AG04450 (cell line): Measurements from ENCODE around the gene FAM167B. TPM values are rescaled to one million over a fixed set of nuclear protein-coding genes. Genes with fewer than 3 reads are reported as not detected.
A peak's percentile ranks its signal among the peaks of the same experiment; 100 is the strongest.

Experiments used
- CTCF ChIA-PET: fragments of 300-600, 350-600 bp; formaldehyde crosslinking; extraction: SDS; loops from one replicate; lab custom pipeline; 2022; ENCODE audit warnings: antibody characterized with exemption, inconsistent platforms; lab: Charles Lee
- POLR2A ChIA-PET: fragments of 350-600 bp; formaldehyde crosslinking; extraction: SDS; loops from one replicate; lab custom pipeline; 2021; ENCODE audit warnings: antibody characterized with exemption, inconsistent platforms; lab: Yijun Ruan, JAX
- DNase-seq: peaks from one replicate; pipeline ENCODE4 v3.0.0-alpha.2; 2011; ENCODE audit warnings: low read depth, low spot score
- H3K27ac ChIP-seq: one replicate; pipeline ENCODE4 v1.5.1; 2012; ENCODE audit warnings: low read depth, low read length, control low read depth
- H3K27me3 ChIP-seq: one replicate; pipeline ENCODE4 v1.6.0; 2012; ENCODE audit warnings: low read length; ENCODE audit not compliant: control insufficient read depth, insufficient read depth
- H3K4me3 ChIP-seq: 2 replicates; pipeline ENCODE4 v1.5.1; 2011; ENCODE audit warnings: mild to moderate bottlenecking, low read depth, low read length, control low read depth
- H3K9me3 ChIP-seq: 2 replicates; pipeline ENCODE4 v1.5.1; 2012; ENCODE audit warnings: low read length; ENCODE audit not compliant: control insufficient read depth, insufficient read depth
- polyA plus RNA-seq: library from polyadenylated mRNA; depleted of rRNA; stranded (reverse); fragments of >200 nt; gene quantifications from 2 replicates; pipeline ENCODE4 v1.2.3, GENCODE V29; 2011
- TF ChIP-seq, protein P1 (sequence below): IDR thresholded peaks from 2 replicates; pipeline ENCODE4 v1.5.1; 2011; ENCODE audit warnings: low read depth, low read length, control low read depth, inconsistent platforms

Gene FAM167B
- polyA plus RNA-seq, 1 experiment: 0.43 TPM

- Histone ChIP-seq H3K4me3 (no peak overlapping the region), H3K27me3 (no peaks in the 10 kb centered on the region), H3K9me3 (no peaks in the 10 kb centered on the region), H3K27ac (no peak overlapping the region)
- CTCF ChIA-PET: no interaction called here
- no peak for DNase-seq
- TF ChIP-seq, protein P1, sequence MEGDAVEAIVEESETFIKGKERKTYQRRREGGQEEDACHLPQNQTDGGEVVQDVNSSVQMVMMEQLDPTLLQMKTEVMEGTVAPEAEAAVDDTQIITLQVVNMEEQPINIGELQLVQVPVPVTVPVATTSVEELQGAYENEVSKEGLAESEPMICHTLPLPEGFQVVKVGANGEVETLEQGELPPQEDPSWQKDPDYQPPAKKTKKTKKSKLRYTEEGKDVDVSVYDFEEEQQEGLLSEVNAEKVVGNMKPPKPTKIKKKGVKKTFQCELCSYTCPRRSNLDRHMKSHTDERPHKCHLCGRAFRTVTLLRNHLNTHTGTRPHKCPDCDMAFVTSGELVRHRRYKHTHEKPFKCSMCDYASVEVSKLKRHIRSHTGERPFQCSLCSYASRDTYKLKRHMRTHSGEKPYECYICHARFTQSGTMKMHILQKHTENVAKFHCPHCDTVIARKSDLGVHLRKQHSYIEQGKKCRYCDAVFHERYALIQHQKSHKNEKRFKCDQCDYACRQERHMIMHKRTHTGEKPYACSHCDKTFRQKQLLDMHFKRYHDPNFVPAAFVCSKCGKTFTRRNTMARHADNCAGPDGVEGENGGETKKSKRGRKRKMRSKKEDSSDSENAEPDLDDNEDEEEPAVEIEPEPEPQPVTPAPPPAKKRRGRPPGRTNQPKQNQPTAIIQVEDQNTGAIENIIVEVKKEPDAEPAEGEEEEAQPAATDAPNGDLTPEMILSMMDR: no peak
- POLR2A ChIA-PET: interaction anchor here (0.6 kb wide), 1 partner anchor 32 kb away, joined by 3 read pairs; no protein-coding TSS in a partner anchor
Measured at GRCh38 chr1:32285658-32286057, 38.6 kb downstream of the FAM167B start.

GRCh38 chr1:32286763-32287162 lies 39.7 kb downstream of the FAM167B start:
- ChIA-PET POLR2A (no interaction called here), CTCF (interaction anchor here (0.7 kb wide), 1 partner anchor 590 kb away, joined by 3 read pairs; no protein-coding TSS in a partner anchor)
- DNase-seq: no peak

DNA sequence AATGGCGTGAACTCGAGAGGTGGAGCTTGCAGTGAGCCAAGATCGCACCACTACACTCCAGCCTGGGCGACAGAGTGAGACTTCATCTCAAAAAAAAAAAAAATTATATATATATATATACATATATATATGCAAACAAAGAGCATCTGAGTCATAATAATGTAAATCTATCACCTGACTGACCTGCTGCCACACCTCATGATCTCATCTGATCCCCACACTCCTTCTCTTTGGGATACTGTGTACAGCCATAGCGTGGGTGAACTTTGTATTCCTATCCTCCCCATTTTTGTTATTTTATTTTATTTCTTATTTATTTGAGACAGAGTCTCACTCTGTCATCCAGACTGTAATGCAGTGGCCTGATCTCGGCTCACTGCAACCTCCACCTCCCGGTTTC lies 42.2 kb downstream of the FAM167B start:
- CTCF ChIA-PET: no interaction called here

More at GRCh38 chr1:32286763-32287162, 39.7 kb downstream of the FAM167B start:
- H3K9me3 ChIP-seq: no peaks in the 10 kb centered on the region
- H3K27me3 ChIP-seq: no peaks in the 10 kb centered on the region
- TF ChIP-seq, protein P1: no peak
- no peak overlapping the region for H3K27ac ChIP-seq
- H3K4me3 ChIP-seq: no peak overlapping the region

DNA sequence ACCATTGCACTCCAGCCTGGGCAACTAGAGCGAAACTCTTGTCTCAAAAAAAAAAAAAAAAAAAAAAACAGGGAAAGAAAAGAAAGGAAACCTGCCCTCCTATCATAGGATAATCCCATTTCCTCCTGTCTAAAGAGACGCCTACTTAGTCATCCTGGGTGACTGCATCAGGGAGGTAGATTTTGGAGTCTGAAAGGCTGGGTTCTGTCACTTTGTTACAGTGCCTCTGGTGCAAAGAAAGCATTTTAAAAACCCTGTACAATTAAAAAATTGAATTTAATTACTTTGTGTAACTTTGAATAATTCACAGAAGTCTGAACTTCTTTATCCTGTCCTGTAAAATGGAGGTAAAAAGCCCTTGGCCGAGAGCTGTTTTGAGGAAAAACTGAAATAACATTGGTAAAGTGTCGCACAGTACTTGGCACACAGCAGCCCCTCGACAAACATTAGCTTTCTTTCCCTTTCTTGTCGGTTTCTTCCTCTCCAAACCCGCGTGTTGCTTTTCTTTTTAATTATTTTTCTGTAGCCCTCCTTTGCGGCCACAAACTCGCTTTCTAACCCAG lies 44.2 kb downstream of the FAM167B start:
- Histone ChIP-seq H3K9me3 (no peaks in the 10 kb centered on the region; the same call in 1 of the 2 replicates), H3K27ac (peak overlapping the region; percentile 57), H3K27me3 (no peaks in the 10 kb centered on the region), H3K4me3 (peak overlapping the region; percentile 92)
- POLR2A ChIA-PET: interaction anchor here (0.5 to 1.9 kb wide), 7 partner anchors 10 to 157 kb away, joined by 3 to 18 read pairs (median 3); partner anchors contain the start of gene MARCKSL1
- no peak for DNase-seq
- TF ChIP-seq, protein P1: no peak
- CTCF ChIA-PET: interaction anchor here (0.6 to 2.1 kb wide), 4 partner anchors 14 to 245 kb away, joined by 3 to 8 read pairs (median 7); no protein-coding TSS in a partner anchor

More for the DNA sequence above, 42.2 kb downstream of the FAM167B start:
- H3K27ac ChIP-seq: no peak overlapping the region
- TF ChIP-seq, protein P1: no peak
- H3K9me3 ChIP-seq: no peaks in the 10 kb centered on the region; the same call in 1 of the 2 replicates
- DNase-seq: no peak
- POLR2A ChIA-PET: no interaction called here
- H3K4me3 ChIP-seq: no peak overlapping the region
- no peaks in the 10 kb centered on the region for H3K27me3 ChIP-seq
